ENCODE results near the gene SLC2A1.

SLC2A1 gene

GRCh38 chr1:42889264-42889663 lies 69.4 kb downstream of the SLC2A1 start:
- TF ChIP-seq, protein P1, sequence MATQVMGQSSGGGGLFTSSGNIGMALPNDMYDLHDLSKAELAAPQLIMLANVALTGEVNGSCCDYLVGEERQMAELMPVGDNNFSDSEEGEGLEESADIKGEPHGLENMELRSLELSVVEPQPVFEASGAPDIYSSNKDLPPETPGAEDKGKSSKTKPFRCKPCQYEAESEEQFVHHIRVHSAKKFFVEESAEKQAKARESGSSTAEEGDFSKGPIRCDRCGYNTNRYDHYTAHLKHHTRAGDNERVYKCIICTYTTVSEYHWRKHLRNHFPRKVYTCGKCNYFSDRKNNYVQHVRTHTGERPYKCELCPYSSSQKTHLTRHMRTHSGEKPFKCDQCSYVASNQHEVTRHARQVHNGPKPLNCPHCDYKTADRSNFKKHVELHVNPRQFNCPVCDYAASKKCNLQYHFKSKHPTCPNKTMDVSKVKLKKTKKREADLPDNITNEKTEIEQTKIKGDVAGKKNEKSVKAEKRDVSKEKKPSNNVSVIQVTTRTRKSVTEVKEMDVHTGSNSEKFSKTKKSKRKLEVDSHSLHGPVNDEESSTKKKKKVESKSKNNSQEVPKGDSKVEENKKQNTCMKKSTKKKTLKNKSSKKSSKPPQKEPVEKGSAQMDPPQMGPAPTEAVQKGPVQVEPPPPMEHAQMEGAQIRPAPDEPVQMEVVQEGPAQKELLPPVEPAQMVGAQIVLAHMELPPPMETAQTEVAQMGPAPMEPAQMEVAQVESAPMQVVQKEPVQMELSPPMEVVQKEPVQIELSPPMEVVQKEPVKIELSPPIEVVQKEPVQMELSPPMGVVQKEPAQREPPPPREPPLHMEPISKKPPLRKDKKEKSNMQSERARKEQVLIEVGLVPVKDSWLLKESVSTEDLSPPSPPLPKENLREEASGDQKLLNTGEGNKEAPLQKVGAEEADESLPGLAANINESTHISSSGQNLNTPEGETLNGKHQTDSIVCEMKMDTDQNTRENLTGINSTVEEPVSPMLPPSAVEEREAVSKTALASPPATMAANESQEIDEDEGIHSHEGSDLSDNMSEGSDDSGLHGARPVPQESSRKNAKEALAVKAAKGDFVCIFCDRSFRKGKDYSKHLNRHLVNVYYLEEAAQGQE (IDR thresholded peaks at IDR 0.05; ENCODE audit: insufficient replicate concordance, low read depth): no peak
- TF ChIP-seq GABPA (IDR thresholded peaks at IDR 0.05; ENCODE audit: low read depth) (no peak), POLR2AphosphoS5 (IDR thresholded peaks at IDR 0.05; ENCODE audit: low read depth) (no peak)
- no peaks in the 10 kb centered on the region for H3K27me3 ChIP-seq (ENCODE audit: insufficient read depth, poor library complexity, severe bottlenecking)
- no peak overlapping the region for H3K27ac ChIP-seq (replicated peaks)
- DNase-seq (ENCODE audit: low read depth in 1 of 2, low spot score in 1 of 2): no peak
- no peak overlapping the region for H3K4me3 ChIP-seq (replicated peaks; ENCODE audit: insufficient read depth, low read length)

- TF ChIP-seq SPI1 (IDR thresholded peaks at IDR 0.05; ENCODE audit: borderline replicate concordance, low read depth): no peak
- no peak for TF ChIP-seq POLR2AphosphoS5 (IDR thresholded peaks at IDR 0.05; ENCODE audit: low read depth)
- TF ChIP-seq, protein P1 (IDR thresholded peaks at IDR 0.05; ENCODE audit: insufficient replicate concordance, low read depth): no peak
- no peak for TF ChIP-seq GABPA (IDR thresholded peaks at IDR 0.05; ENCODE audit: low read depth)
- no peak for TF ChIP-seq CTCF (IDR thresholded peaks at IDR 0.05; ENCODE audit: insufficient read depth, low read length)
- H3K27ac ChIP-seq (replicated peaks): no peak overlapping the region
- no peak for DNase-seq (ENCODE audit: low read depth in 1 of 2, low spot score in 1 of 2)
- H3K27me3 ChIP-seq (ENCODE audit: insufficient read depth, poor library complexity, severe bottlenecking): no peaks in the 10 kb centered on the region
- no peak overlapping the region for H3K4me3 ChIP-seq (replicated peaks; ENCODE audit: insufficient read depth, low read length)
Measured at GRCh38 chr1:42888013-42888633, 70.5 kb downstream of the SLC2A1 start.

DNA sequence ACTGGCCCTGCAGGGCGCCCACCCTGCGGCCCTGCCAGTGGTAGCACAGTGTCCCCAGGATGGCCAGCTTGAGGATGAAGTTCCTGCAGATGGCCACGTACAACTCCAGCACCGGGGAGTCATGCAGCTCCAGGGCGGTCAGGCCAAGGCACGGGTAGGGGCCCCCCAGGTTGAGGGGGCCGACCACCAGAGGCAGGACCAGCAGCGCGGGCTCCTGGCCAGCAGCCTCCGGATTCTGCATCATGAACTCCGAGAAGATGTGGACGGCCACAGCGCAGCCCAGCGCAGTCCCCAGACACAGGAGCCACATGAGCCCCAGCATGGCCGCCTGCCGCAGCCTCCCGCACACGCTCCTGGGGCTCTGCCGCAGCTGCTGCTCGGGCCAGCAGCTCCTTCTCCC lies 71.3 kb downstream of the SLC2A1 start:
- Histone ChIP-seq H3K27me3 (ENCODE audit: insufficient read depth, poor library complexity, severe bottlenecking) (no peaks in the 10 kb centered on the region), H3K27ac (replicated peaks) (no peak overlapping the region), H3K4me3 (replicated peaks; ENCODE audit: insufficient read depth, low read length) (no peak overlapping the region)
- no peak for TF ChIP-seq CTCF (IDR thresholded peaks at IDR 0.05; ENCODE audit: insufficient read depth, low read length)
- TF ChIP-seq, protein P1 (IDR thresholded peaks at IDR 0.05; ENCODE audit: insufficient replicate concordance, low read depth): no peak
- TF ChIP-seq GABPA (IDR thresholded peaks at IDR 0.05; ENCODE audit: low read depth): no peak
- no peak for TF ChIP-seq POLR2AphosphoS5 (IDR thresholded peaks at IDR 0.05; ENCODE audit: low read depth)
- TF ChIP-seq SPI1 (IDR thresholded peaks at IDR 0.05; ENCODE audit: borderline replicate concordance, low read depth): no peak
- no peak for DNase-seq (ENCODE audit: low read depth in 1 of 2, low spot score in 1 of 2)

All from HL-60 (cell line).